HG02938 (cell line): ENCODE data around the gene VMAC.

ENCODE experiments used
- ATAC-seq: cut with Tn5 transposase; IDR thresholded peaks from one replicate; pipeline ENCODE4 v1.9.1; 2021; ENCODE audit warnings: mild to moderate bottlenecking, moderate library complexity; ENCODE audit not compliant: unreplicated experiment

Gene VMAC

DNA sequence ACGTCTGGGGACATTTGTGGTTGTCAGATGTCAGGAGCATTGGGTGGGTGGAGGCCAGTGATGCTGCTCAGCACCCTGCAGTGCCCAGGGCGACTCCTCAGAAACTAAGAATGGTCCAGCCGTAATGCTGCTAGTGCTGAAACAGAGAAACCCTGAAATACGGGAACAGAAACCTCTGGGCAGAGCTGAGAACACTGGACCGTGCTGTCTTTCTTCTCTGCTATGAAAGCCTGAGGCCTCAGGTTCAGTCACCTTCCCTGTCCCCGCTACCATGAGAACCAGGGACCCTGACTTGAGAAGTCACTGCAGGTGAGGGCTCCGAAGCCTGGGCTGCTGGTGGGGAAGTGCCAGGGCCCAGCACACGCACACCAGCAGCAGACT lies 22.8 kb downstream of the VMAC start:
- ATAC-seq = no peak

DNA sequence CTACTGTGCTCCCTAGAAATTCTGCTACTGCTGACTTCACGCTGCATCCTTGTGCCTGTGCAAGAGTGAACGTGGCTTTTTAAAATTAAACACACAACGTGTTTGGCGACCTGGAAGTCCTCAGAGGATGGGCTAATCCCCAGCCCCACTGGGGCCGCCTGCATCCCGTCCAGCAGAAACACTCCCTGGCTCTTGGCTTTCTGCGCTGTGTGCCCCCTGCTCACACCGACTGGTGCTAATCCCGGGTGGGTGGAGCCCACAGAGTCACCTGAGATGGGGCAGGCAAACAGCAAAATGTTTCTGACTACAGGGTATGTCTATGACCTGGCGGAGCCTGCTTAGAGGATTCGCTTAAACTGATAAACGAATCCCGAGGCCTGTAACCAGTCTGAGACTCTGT lies 24.5 kb downstream of the VMAC start:
- no peak for ATAC-seq

DNA sequence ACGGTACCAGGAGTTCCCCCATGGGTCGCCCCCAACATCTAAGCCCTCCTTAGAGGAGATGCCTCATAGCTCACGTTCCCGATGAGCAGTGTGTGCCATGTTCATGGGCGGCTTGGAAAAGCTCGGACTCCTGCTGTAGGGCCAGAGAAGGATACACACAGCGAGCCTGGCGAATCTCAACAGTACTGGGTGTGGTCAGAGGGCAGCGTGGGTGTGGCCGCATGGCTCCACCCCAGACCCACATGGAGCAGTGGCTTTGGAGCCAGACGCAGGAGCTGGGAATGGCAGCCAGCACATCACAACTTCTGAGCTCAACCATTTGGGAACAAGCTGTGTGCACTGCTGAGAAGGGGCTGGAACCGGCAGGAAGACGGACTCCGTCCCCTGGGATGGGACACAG lies 25.0 kb downstream of the VMAC start:
- ATAC-seq = no peak

DNA sequence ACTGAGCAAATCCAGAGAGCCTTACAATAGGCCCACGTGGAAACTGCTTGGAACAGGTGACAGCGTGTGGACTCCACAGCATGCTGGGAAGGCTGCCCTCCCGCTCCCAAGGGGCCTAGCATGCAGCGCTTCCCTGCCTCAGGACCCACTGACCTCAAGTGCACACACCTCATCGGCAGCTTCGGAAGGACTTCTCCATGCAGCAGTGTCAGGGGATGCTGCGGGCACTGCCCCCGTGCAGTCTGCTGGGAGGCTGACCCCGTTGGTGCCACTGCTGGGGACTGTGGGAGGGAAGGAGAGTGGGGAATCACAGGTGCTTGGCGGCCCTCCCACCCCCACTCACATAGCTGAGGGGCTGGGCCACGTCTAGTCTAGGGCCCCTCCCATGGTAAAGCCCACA lies 26.6 kb downstream of the VMAC start:
- no peak for ATAC-seq

DNA sequence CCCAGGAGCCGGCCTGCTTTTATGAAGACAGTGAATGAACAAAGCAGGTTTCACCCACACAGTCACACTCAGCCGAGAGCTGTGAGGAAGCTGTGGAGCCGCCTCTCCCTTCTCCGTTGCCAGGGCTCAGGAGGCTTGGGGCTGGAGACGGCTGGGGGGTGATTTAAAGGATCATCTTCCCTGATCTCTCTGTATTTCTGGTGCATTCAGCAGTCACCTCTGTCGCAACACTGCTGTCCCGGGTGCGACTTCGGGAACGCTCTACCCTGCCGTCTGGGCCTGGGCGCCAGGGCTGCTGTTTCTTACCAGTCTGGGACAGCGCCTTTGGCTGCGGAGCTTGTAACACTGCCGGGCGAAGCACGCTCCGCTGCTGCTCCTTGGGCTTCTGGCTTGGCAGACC lies 27.5 kb downstream of the VMAC start:
- ATAC-seq = no peak

DNA sequence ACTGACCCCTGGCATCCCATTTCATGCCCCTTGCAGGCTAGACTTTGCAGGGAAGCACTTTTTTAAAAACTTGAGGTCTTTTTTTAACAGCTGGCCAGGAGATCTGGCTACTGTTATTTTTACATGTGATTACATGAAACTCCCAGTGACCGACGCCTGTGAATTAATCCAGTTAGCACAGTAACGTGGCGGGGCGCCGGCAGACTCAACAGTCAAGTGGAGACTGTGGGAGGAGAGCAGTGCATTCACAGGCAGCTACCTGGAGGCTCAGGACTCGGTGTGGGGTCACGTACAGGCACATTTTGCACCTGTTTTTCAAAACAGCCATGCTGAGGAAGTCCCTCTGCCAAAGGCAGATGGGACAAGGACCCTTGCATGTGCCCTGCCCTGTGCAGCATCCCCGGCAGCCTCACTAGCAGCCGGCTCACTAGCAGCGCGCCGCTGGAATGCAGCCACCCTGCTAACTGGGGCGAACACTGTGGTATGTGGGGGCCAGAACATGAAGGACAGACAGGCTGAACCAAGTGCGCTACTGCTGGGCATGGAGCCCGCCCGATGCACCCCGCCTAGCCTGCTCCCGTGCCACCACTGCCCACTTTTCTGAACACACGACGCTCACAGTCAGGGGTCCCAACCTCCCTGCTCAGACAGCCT lies 28.1 kb downstream of the VMAC start:
- no peak for ATAC-seq

DNA sequence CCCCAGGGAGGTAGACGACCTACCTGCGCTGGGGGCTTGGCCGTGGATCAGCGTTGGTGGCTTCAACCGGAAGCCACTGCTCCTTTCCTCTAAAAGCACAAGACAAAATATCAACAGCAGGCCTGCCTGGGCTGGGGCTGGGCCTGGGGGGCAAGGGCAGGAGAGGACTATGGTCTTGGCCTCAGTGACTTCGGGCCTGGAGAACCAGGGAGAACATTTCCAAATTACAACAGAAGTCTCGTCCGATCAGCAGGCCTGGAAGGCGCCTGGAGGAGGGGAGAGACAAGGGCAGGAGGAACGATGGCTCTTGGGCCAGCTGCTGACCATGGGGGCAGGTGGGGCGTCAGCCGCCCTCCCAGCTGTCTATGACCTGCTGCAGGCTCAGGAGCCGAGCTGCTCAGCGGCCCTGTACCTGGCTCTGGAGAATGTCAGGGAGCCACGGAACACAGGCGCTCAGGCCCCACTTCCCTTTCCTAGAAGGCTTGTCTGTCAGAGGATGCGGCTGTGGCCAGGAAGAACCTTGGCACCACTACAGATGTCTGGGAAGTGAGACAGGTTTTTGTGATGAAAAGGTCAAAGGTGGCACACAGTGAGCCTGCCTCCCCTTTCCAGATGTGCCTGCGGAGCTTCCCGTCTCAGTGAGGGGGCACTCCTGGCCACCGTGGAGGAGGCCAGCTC lies 28.9 kb downstream of the VMAC start:
- ATAC-seq = no peak

DNA sequence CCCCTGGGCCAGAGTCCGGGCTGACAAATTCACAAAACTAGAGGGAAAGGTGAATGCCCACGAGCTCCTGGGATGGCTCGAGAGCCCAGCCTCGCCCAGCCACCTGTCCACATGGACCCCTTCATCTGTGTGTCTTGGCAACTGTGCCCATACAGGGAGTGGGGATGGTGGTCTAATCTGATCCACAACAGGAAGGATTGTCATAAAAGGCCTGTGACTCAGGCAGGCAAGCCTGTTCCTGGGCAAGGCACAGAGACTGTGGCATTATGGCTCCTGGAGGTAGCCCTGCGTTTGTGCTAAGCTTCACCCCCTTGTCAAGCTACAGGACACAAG lies 29.4 kb downstream of the VMAC start:
- no peak for ATAC-seq

DNA sequence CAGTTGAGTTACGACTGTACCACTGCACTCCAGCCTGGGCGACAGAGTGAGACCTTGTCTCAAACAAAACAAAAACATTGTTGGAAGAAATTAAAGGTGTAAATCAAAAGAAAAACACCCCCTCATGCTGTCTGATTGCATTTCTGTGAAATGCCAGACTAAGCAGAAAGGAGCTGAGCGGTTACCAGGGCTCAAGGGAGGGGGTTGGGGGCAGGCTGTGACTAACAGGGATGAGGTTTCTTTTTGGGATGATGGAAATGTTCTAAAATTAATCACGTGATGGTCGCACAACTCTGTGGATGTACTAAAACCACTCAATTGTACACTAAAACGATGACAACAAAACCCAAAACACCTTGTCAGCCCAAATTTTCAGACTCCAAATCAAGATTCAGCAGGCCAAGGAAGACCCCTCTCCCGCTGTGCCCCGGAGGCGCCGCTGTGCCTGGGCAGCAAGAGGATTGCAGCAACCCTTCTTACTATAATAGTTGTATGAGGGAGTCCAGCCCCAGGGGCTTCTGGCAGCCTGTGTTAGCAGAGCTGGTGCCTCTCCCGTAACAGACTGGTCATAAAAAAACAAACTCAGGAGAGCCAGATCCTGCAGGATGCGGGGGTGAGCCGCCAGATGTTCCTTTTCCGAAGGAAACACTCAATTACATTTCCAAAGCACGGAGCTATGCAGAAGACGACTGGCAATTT lies 30.3 kb downstream of the VMAC start:
- no peak for ATAC-seq

DNA sequence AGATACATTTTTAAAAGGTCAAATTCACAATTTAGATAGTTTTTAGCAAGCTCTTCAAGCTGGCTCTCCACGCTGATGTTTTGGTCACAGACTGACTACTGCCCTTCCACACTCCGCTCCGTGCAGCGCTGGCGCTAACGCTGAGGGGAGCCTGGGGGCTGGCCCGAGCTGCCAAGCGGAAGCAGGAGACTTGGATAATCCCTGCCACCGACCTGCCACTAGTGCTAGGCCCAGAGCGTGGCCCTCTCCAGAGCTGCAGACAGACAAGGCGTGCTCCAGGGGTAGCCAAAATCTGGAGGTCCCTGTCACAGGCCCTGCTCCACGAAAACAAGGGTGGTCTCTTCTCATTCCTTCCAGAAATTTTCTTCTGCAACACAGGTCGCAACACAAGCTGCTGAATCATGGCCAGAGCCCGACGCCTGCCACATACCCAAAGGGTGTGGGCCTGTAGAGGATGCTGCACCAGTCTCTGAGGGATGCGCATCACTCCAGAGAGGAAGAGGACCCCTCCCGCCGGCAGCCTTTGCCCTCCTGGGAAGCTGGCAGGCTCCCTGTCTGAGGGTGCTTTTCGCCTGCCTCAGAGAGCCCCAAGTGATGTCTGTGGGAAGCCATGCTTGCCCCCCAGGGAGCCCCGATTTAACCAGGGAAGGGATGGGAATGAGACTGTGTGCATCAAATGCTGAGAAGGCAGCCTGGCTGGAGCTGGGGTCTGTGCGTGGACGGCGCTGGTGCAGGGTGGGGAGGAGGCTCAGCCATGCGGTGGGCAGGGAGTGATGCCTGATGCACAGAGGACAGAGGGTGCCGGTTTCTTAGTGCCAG lies 31.0 kb downstream of the VMAC start:
- ATAC-seq = no peak

DNA sequence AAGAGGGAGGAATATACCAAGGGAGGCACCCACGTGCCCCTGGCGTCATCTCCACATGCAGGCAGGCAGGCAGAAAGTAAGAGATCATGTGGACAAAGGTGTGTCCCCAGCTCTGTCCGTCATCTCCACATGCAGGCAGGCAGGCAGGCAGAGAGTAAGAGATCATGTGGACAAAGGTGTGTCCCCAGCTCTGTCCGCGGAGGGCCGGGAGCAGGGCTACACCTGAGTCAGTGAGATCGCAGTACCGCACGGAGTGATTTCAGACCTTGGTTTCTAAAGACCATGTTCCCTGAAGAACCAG lies 31.6 kb downstream of the VMAC start:
- no peak for ATAC-seq

DNA sequence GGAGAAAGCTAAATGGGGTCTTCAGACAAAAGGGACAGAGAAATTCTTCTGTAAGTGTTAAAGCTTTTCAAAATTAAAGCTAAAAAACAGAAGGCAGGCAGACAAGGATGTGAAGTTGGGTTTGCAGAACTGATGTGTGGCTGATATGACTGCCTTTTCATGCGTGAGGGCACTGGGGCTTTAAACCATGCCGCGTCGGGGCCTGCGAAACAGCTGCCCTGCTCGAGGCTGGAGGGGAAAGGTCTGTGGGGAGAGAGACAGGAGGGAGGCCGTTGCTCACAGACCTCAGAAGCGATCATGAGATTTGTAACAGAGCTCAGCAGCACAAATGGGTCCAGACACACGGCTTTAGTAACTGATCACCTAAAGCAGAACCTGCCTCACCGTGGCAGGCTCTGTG lies 32.9 kb downstream of the VMAC start:
- ATAC-seq = no peak

DNA sequence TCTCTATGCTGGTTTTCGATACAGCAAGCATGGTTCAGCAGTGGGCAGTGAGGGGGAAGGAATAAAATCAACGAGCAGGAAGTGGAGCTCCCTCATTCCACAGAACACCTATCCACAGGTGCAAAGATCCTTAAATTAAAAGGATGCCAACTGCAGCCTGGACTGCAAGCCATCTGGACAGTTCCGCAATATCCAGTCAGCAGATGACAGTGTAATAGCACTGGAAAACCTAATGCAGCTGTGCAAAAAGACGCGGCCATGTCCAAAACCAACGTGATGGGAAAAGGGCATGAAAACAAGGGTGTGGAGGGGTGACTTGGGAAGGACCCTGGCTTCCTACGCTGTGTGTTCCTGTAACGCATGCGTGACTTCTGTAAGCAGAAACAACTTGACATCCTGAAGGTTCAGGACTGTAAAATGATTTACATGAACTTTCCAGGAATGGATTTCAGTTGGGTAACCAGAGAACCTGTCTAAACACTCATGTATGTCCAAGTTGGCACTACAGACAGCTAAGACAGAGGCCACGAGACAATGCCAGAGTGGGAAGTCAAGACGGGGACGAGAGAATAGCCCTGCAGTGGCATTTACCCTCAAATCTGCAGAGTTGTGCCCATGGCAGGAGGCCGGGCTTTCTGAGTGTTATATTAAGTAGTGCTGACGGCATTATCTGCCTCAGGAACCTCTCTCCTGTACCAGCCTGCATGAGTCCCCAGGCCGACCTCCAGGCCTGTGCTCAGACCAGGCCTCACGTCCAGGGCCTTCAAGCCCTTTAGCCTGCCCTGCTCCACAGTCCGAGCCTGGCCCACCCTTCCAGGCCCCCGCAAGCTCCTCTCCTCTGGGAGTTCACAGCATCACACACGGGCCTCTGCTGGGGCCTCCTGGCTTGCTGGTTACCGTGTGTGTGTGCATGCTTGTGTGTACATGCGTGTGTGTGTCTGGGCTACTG lies 35.9 kb downstream of the VMAC start:
- ATAC-seq = no peak

DNA sequence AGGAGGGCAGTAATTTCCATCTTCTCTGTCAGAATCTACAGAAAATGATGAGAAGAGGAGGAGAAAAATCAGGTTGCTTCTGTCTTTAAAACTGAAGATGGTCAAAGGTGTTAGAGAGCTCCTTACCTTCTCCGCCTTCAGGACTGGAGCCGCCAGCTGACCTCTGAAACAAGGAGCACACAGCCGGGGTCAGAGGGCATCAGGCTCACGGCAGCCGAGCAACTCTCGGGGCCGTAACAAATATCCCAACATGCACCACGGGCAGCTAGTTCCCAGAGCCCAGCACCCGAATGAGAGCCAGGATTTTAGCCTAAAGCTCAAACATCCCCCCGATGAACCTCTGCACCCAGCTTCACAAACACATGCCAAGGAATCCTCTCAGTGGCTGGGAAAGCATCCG lies 37.0 kb downstream of the VMAC start:
- ATAC-seq = no peak

DNA sequence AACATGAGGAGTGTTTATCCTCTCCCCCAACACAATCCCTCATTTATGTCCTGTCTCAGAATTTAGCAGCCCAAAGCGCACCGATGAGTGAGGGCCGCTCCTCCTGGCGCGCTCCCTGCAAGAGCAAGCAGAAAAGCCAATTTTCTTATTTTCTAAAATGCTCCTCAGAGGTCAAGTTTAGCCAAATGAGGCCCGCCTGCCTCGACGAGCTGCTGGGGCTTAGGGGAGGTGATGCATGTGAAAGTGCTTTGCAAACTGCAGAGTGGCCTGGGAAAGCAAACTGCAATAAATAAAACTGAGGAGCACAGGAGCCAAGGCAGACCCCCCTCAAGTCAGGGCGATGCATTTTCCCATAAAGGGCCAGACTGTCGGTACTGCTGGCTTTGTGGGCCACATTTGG lies 38.4 kb downstream of the VMAC start:
- ATAC-seq = no peak

DNA sequence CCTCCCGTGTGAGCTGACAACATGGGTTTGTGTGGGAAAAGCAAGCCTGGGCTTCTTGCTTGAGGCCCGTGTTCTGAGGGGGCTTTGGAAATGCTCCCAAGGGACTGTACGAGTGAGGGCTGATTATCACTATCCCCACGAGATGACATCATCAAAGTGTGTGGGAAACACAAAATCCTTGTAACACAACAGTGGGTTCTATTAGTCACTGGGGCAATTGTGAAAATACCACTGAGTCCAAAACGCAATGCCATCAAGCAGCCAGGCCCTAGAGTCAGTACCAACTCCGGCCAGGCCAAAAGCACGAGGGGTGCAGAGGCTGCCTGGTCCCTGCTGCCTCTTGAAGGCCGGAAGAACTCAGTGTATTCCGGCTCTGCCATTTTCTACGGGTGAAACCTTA lies 39.0 kb downstream of the VMAC start:
- no peak for ATAC-seq

DNA sequence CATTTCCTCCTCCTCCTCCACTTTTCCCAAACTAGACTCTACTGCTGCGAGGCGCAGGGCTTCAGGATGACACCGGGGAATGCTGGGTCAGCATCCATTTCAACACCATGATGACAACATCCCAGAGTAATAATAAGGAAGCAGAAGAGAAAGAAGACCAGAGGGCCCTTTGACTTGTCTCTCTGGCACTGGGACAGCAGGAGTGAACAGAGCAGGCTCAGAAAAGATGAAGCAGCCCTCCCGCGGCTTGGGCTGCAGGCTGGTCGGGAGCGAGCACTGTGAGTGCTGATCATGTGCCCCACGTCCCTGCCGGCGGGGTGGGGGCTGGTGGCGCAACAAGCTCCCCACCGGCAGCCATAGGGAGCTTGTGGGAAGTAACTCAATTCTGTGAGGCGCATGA lies 42.8 kb downstream of the VMAC start:
- no peak for ATAC-seq

DNA sequence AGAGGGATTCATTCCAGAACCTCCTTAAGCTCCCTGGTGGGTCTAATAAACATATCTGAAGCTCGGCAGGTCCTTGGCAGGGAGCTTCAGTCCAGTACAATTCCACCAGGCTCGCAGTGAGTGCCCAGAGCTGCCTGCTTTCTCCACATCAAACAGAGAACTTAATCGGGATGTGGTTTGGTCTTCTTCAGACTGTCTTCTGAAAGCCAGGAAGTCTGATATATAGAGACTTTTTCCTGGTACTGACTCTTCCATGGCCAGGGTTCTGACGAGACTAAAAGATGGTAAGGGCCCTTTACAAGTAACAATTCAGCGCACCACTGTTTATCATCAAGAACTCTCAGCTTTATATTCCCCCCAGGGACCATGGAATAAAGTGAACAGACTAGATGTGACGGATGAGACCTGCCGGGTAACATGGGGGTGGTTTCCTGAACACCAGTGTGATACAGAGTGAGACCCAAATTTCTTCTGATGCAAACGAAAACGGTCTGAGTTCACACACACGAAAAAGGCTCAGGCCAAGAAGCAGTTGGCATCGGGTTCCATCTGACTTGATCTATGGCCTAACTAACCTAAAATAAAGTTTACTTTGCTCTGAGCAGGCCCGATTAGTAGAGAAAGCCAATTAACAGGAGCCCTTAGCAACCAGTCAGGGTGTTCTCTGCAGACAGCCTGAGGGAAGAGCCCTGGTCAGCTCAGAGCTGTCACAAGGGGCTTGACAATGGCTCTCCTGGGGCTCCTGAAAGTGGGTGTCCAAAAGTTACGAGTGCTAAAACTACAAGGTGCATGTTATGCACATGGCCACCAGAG lies 44.3 kb downstream of the VMAC start:
- no peak for ATAC-seq

DNA sequence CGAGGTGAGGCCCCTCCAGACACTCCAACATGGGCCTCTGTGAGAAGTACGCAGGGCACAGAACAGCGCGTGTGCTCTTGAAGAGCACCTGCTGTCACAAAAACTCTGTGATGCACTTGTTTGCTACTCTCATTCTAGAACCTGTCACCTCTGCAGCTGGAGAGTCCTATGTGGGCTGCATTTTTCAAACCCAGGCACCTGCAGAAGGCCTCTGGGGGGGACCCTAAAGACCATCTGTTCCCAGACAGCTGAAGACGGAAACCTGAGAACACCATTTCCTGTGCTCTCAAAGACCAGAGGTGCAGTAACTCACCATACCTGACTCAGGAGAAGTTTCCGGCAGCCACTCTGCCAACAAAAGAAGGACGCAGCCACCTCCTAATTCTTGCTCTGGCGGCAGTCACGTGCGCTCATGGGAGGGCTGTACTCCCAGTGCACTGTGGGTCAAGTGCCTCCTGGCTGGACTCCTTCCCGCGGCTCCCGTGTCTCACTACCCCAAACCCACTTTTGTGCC lies 45.2 kb downstream of the VMAC start:
- ATAC-seq = no peak

DNA sequence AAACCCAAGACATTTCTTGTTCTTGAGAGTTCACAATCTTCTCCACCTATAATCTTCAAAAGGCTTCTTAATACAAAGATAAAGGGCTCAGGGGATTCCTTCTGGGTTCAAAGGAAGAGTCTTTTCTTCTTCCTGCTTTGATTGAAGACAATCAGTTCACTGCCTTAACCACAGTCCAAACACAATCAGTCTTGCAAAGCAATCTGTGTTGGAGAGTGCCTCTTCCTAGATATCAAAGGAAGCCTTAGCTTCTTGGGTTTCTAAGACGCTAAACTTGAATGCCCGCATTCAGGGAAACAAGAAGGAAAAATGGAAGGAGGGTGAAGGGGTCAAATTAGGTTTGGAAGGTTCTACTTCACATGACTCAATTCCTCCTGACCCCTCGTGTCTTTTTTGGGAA lies 46.1 kb downstream of the VMAC start:
- no peak for ATAC-seq
